ENCODE data around the gene EP300. TPM values are rescaled to one million over a fixed set of nuclear protein-coding genes. Genes with fewer than 3 reads are reported as not detected.

Gene EP300
- total and polyA plus RNA-seq, 2 of the 8 experiments (the other 6 are each of a cell fraction or from before 2014, with no cell fraction given) = 39.5 to 109 TPM

- H2BK12ac ChIP-seq (ENCODE audit: low read depth, low read length) = no peak overlapping the region
- no peak overlapping the region for H3K27ac ChIP-seq (ENCODE audit: low read depth, low read length)
- H3K36me3 ChIP-seq (ENCODE audit: control insufficient read depth in 2 of 4, insufficient read depth in 4 of 4, low read length in 3 of 4) = peaks cover 40 to 98% (median 67%) of the 10 kb centered on the region in 4 experiments
- POLR2A ChIA-PET (ENCODE audit: partially characterized antibody) = interaction anchor here (1.0 to 1.7 kb wide), 2 partner anchors 51 to 62 kb away, joined by 3 to 5 read pairs; no protein-coding TSS in a partner anchor
- H3K23me2 ChIP-seq (ENCODE audit: low read depth, low read length) = no peaks in the 10 kb centered on the region
- H4K20me1 ChIP-seq (replicated peaks in 1 of 2; ENCODE audit: control insufficient read depth in 1 of 2, insufficient read depth in 2 of 2, low read length in 2 of 2) = peaks cover 5 to 13% of the 10 kb centered on the region in 2 experiments
- H3K79me2 ChIP-seq (ENCODE audit: control insufficient read depth in 1 of 2, insufficient read depth in 2 of 2, low read length in 2 of 2) = no peaks in the 10 kb centered on the region
- no peak overlapping the region for H4K8ac ChIP-seq (ENCODE audit: extremely low read depth, insufficient read depth, low read length)
- H3K4ac ChIP-seq (replicated peaks; ENCODE audit: insufficient read length, low read depth, low read length) = no peak overlapping the region
- H4K5ac ChIP-seq (ENCODE audit: insufficient read length, low read depth, low read length) = no peak overlapping the region
- H3K14ac ChIP-seq (ENCODE audit: insufficient read length) = no peak overlapping the region
- no peak for DNase-seq (ENCODE audit: low read depth in 1 of 2, low spot score in 2 of 2)
- no peak overlapping the region for H2AFZ ChIP-seq (ENCODE audit: low read length)
- H3K4me3 ChIP-seq (ENCODE audit: extremely low read depth in 1 of 4, insufficient read depth in 2 of 4, low read depth in 3 of 4, low read length in 4 of 4) = no peak overlapping the region
- no peaks in the 10 kb centered on the region for H3K4me1 ChIP-seq (replicated peaks in 1 of 4; ENCODE audit: control insufficient read depth in 3 of 4, insufficient read depth in 4 of 4, low read length in 3 of 4)
- CTCF ChIA-PET (ENCODE audit: partially characterized antibody) = no interaction called here
- 85% methylated on average over 2 of the region's 2 CpGs; no CpG with 5 or more reads in 1 of the 2 experiments for WGBS, 2 experiments (ENCODE audit: extremely low coverage in 1 of 2, insufficient coverage in 1 of 2, insufficient read length in 1 of 2, insufficient replicate concordance in 2 of 2, low coverage in 1 of 2, low lambda C conversion rate in 2 of 2, missing lambda C conversion rate in 1 of 2)
- no peaks in the 10 kb centered on the region for H3K9me3 ChIP-seq (ENCODE audit: insufficient read depth in 2 of 2, low read depth in 1 of 2, low read length in 1 of 2)
- H3K18ac ChIP-seq (ENCODE audit: extremely low read depth, low read length) = no peak overlapping the region
- no peak overlapping the region for H3K4me2 ChIP-seq (ENCODE audit: insufficient read depth in 1 of 2, low read depth in 2 of 2, low read length in 2 of 2)
- no peaks in the 10 kb centered on the region for H3K27me3 ChIP-seq (replicated peaks in 1 of 4; ENCODE audit: control insufficient read depth in 3 of 4, extremely low read depth in 1 of 4, insufficient read depth in 3 of 4, low read length in 3 of 4)
- no peak overlapping the region for H3K9ac ChIP-seq (replicated peaks in 1 of 4; ENCODE audit: extremely low read depth in 1 of 4, low read depth in 3 of 4, low read length in 3 of 4)
- H3K56ac ChIP-seq (replicated peaks; ENCODE audit: insufficient read length, low read depth, low read length) = no peak overlapping the region
- H3K79me1 ChIP-seq (ENCODE audit: low read depth, low read length) = no peaks in the 10 kb centered on the region; the same call in none of the 2 replicates
- H2AK5ac ChIP-seq (ENCODE audit: low read depth, low read length) = no peak overlapping the region
- H2BK15ac ChIP-seq (ENCODE audit: low read length) = no peak overlapping the region
- H2BK120ac ChIP-seq (replicated peaks; ENCODE audit: low read depth, low read length) = no peak overlapping the region
- H2BK5ac ChIP-seq (ENCODE audit: low read depth, low read length) = no peak overlapping the region
- no peak overlapping the region for H4K91ac ChIP-seq (replicated peaks; ENCODE audit: insufficient read length, low read length)
- H2BK20ac ChIP-seq (ENCODE audit: low read length) = no peak overlapping the region
- no peak overlapping the region for H3K23ac ChIP-seq (ENCODE audit: insufficient read length)
- no peak for FAIRE-seq
- TF ChIP-seq ATF2 (IDR thresholded peaks at IDR 0.05; ENCODE audit: low read length) (no peak), MAX (IDR thresholded peaks at IDR 0.05) (no peak), RBBP5 (IDR thresholded peaks at IDR 0.05; ENCODE audit: borderline replicate concordance, low read depth, low read length) (no peak), SP4 (IDR thresholded peaks at IDR 0.05; ENCODE audit: low read length) (no peak), RFX5 (IDR thresholded peaks at IDR 0.05; ENCODE audit: borderline replicate concordance, low read depth, low read length) (no peak), CHD1 (IDR thresholded peaks at IDR 0.05; ENCODE audit: low read depth, low read length) (no peak), TBP (IDR thresholded peaks at IDR 0.05; ENCODE audit: low read depth, low read length) (no peak), KDM5A (IDR thresholded peaks at IDR 0.05; ENCODE audit: low read length) (no peak), SAP30 (IDR thresholded peaks at IDR 0.05; ENCODE audit: insufficient read depth, insufficient replicate concordance, low read length) (no peak), EP300 (IDR thresholded peaks at IDR 0.05; ENCODE audit: borderline replicate concordance in 1 of 2, low read depth in 2 of 2, low read length in 2 of 2) (no peak), TEAD4 (IDR thresholded peaks at IDR 0.05; ENCODE audit: low read depth, low read length) (no peak)
Measured at GRCh38 chr22:41175546-41175945, 83.2 kb downstream of the EP300 start.
